HepG2 (cell line): Measurements from ENCODE around the gene PTPA. TPM values are rescaled to one million over a fixed set of nuclear protein-coding genes. Genes with fewer than 3 reads are reported as not detected.

ENCODE experiments used
- ATF7-NPFF ChIP-seq: sonication (generic); formaldehyde crosslinking; IDR thresholded peaks from 2 replicates; pipeline ENCODE4 v1.8.1; 2023; ENCODE audit warnings: mild to moderate bottlenecking, low read depth, missing genetic modification reagents, moderate library complexity
- DBP ChIP-seq: sonication (generic); formaldehyde crosslinking; IDR thresholded peaks from 2 replicates; pipeline ENCODE4 v1.4.0; 2020; ENCODE audit warnings: missing genetic modification reagents; ENCODE audit errors: not compliant biosample characterization
- HNF4G ChIP-seq, 2 experiments: sonication (generic) in 1 of 2; formaldehyde crosslinking in 1 of 2; IDR thresholded peaks; 2 replicates each; pipeline versions ENCODE4 v1.4.0 to v1.6.1; 2011 to 2020; ENCODE audit warnings: borderline replicate concordance in 2 of 2, low read depth in 2 of 2, mild to moderate bottlenecking in 2 of 2, low read length in 1 of 2, missing genetic modification reagents in 1 of 2, moderate library complexity in 1 of 2
- MIER2 ChIP-seq: IDR thresholded peaks from 2 replicates; pipeline ENCODE4 v1.6.1; 2016; ENCODE audit warnings: missing biosample characterization, missing genetic modification reagents
- MTERF4 ChIP-seq: sonication (generic); formaldehyde crosslinking; IDR thresholded peaks from 2 replicates; pipeline ENCODE4 v1.8.0; 2023; ENCODE audit warnings: mild to moderate bottlenecking, missing genetic modification reagents
- PBX2 ChIP-seq: IDR thresholded peaks from 2 replicates; pipeline ENCODE4 v1.6.1; 2016; ENCODE audit warnings: control low read depth
- RBM22 ChIP-seq: fragments of 200-400 bp; formaldehyde crosslinking; optimal IDR thresholded peaks from 2 replicates; pipeline ENCODE3; 2017; ENCODE audit warnings: mild to moderate bottlenecking, low read length, moderate library complexity
- SETDB1 ChIP-seq: sonication (generic); formaldehyde crosslinking; IDR thresholded peaks from 2 replicates; pipeline ENCODE4 v1.5.1; 2020; ENCODE audit warnings: missing genetic modification reagents, mild to moderate bottlenecking, borderline replicate concordance
- UBTF ChIP-seq: sonication (generic); formaldehyde crosslinking; IDR thresholded peaks from 2 replicates; pipeline ENCODE4 v1.4.0; 2020; ENCODE audit warnings: mild to moderate bottlenecking, missing genetic modification reagents
- ZBTB10 ChIP-seq: sonication (generic); formaldehyde crosslinking; IDR thresholded peaks from 2 replicates; pipeline ENCODE4 v1.4.0; 2020; ENCODE audit warnings: missing genetic modification reagents, borderline replicate concordance
- ZBTB14 ChIP-seq: sonication (generic); formaldehyde crosslinking; IDR thresholded peaks from 2 replicates; pipeline ENCODE4 v1.4.0; 2020; ENCODE audit warnings: missing genetic modification reagents
- ZEB1 ChIP-seq: IDR thresholded peaks from 2 replicates; pipeline ENCODE4 v1.6.1; 2012; ENCODE audit warnings: mild to moderate bottlenecking, low read depth, inconsistent platforms; ENCODE audit not compliant: insufficient replicate concordance
- ZNF496 ChIP-seq: sonication (generic); formaldehyde crosslinking; IDR thresholded peaks from 2 replicates; pipeline ENCODE4 v1.8.1; 2023; ENCODE audit warnings: mild to moderate bottlenecking, moderate library complexity, missing genetic modification reagents; ENCODE audit not compliant: insufficient replicate concordance
- ZNF547 ChIP-seq: sonication (generic); formaldehyde crosslinking; IDR thresholded peaks from 2 replicates; pipeline ENCODE4 v1.5.1; 2020; ENCODE audit warnings: mild to moderate bottlenecking, missing genetic modification reagents
- ZNF580 ChIP-seq: IDR thresholded peaks from 2 replicates; pipeline ENCODE4 v1.6.1; 2016; ENCODE audit warnings: low read depth, borderline replicate concordance
- ZNF652 ChIP-seq: IDR thresholded peaks from 2 replicates; pipeline ENCODE4 v1.6.1; 2016; ENCODE audit warnings: low read depth, borderline replicate concordance
- ZSCAN21 ChIP-seq: sonication (generic); formaldehyde crosslinking; IDR thresholded peaks from 2 replicates; pipeline ENCODE4 v1.8.0; 2022; ENCODE audit warnings: mild to moderate bottlenecking, missing genetic modification reagents, moderate library complexity, borderline replicate concordance
- polyA plus RNA-seq, 8 experiments: library from polyadenylated mRNA; depleted of rRNA in 3 of 8; stranded (reverse) in 7 of 8; unstranded in 1 of 8; fragments of >200 nt; fragmentation: Illumina TruSeq in 4 of 8; extraction: Trizol in 4 of 8; gene quantifications; 2 replicates each; pipeline versions ENCODE4 v1.2.1 to v1.2.3, GENCODE V29; 2011 to 2016; ENCODE audit warnings: low read depth in 4 of 8, missing spikeins in 1 of 8, mixed read lengths in 1 of 8; ENCODE audit not compliant: insufficient read depth in 1 of 8
- total RNA-seq, 5 experiments: library from RNA; depleted of rRNA; stranded (reverse); fragments of >200 nt; fragmentation: Illumina TruSeq; extraction: Trizol; gene quantifications; 2 replicates each; pipeline ENCODE4 v1.2.3, GENCODE V29; 2016; ENCODE audit warnings: low read depth in 1 of 5

PTPA gene
- total and polyA plus RNA-seq, 2 of the 13 experiments (the other 11 are each of a cell fraction or from before 2014, with no cell fraction given): 79.3 to 105 TPM

GRCh38 chr9:129109952-129110739 is 1.1 kb upstream of the PTPA start (continued):
- TF ChIP-seq ZNF547 (CRISPR knock-in tag): no peak; the same call in 1 of the 2 replicates
- peak; percentile 86; the same call in 1 of the 2 replicates for TF ChIP-seq UBTF (CRISPR knock-in tag)
- no peak for TF ChIP-seq ZNF496 (CRISPR knock-in tag)
- TF ChIP-seq HNF4G (IDR thresholded peaks at IDR 0.05; ENCODE audit: borderline replicate concordance, low read depth, low read length): peak; percentile 81
- peak; percentile 55; the same call in 1 of the 2 replicates for TF ChIP-seq HNF4G (CRISPR knock-in tag; IDR thresholded peaks at IDR 0.05; ENCODE audit: borderline replicate concordance, low read depth)
- TF ChIP-seq ZBTB14 (CRISPR knock-in tag): no peak
- no peak for TF ChIP-seq PBX2 (CRISPR knock-in tag)
- TF ChIP-seq ZEB1: no peak
- TF ChIP-seq ZSCAN21 (CRISPR knock-in tag): peak; percentile 76
- peak; percentile 50; the same call in 1 of the 2 replicates for TF ChIP-seq ZBTB10 (CRISPR knock-in tag)
- peak; percentile 91 for TF ChIP-seq ATF7-NPFF
- no peak for TF ChIP-seq ZNF652 (CRISPR knock-in tag)
- no peak for TF ChIP-seq SETDB1 (CRISPR knock-in tag)
- TF ChIP-seq MIER2: no peak
- TF ChIP-seq RBM22: no peak
- peak; percentile 79 for TF ChIP-seq MTERF4
- no peak for TF ChIP-seq DBP (CRISPR knock-in tag)
- TF ChIP-seq ZNF580 (CRISPR knock-in tag): peak; percentile 59; the same call in 1 of the 2 replicates
